Lung (tissue), 12 donors: ENCODE data around the gene CD247. TPM values are rescaled to one million over a fixed set of nuclear protein-coding genes. Genes with fewer than 3 reads are reported as not detected.

ENCODE experiments used
- ATAC-seq: fragments of 200-7000 bp; cut with Tn5 transposase; one replicate; pipeline ENCODE4 v1.9.1; 2020; ENCODE audit warnings: moderate number of reproducible peaks; ENCODE audit not compliant: insufficient read depth, low FRiP score
- DNase-seq, 3 donors: peaks; one replicate each; pipeline ENCODE4 v3.0.0-alpha.2; 2013 to 2017
- H3K27ac ChIP-seq, 2 donors: one replicate each; pipeline ENCODE4 v1.5.1; 2013; ENCODE audit warnings: mild to moderate bottlenecking in 2 of 2, moderate library complexity in 2 of 2, control low read depth in 1 of 2, inconsistent platforms in 1 of 2, low read depth in 1 of 2, low read length in 1 of 2
- H3K27me3 ChIP-seq, 3 donors: one replicate each; pipeline ENCODE4 v1.5.1; 2013; ENCODE audit warnings: low read length in 2 of 3; ENCODE audit not compliant: control insufficient read depth in 3 of 3, insufficient read depth in 3 of 3
- H3K36me3 ChIP-seq, 4 donors: one replicate each; pipeline ENCODE4 v1.5.1; 2013; ENCODE audit warnings: low read length in 4 of 4, mild to moderate bottlenecking in 1 of 4, moderate library complexity in 1 of 4; ENCODE audit not compliant: control insufficient read depth in 4 of 4, insufficient read depth in 4 of 4
- H3K4me1 ChIP-seq, 5 donors: one replicate each; pipeline ENCODE4 v1.5.1; 2013; ENCODE audit warnings: low read length in 5 of 5, mild to moderate bottlenecking in 2 of 5, moderate library complexity in 1 of 5; ENCODE audit not compliant: control insufficient read depth in 5 of 5, insufficient read depth in 5 of 5
- H3K4me3 ChIP-seq: one replicate; pipeline ENCODE4 v1.5.1; 2013; ENCODE audit warnings: mild to moderate bottlenecking, control low read depth, moderate library complexity
- H3K9ac ChIP-seq, 2 donors: one replicate each; pipeline ENCODE4 v1.5.1; 2013; ENCODE audit warnings: low read length in 2 of 2, control low read depth in 1 of 2; ENCODE audit not compliant: insufficient read depth in 1 of 2
- H3K9me3 ChIP-seq, 4 donors: one replicate each; pipeline ENCODE4 v1.5.1; 2013; ENCODE audit warnings: low read length in 3 of 4, mild to moderate bottlenecking in 1 of 4, moderate library complexity in 1 of 4; ENCODE audit not compliant: control insufficient read depth in 4 of 4, insufficient read depth in 3 of 4
- WGBS, 2 donors: extraction: QIAGEN DNeasy Blood & Tissue Kit; methylation state at CpG; one replicate each; pipeline ENCODE4 v1.1.7; 2013; 5-methylcytosine and 5-hydroxymethylcytosine counted together
- polyA plus RNA-seq, 2 donors: library from polyadenylated mRNA; stranded (reverse); fragments of 200-250 nt; gene quantifications; one replicate each; pipeline ENCODE4 v1.2.1, GENCODE V29; 2013
- total RNA-seq, 2 donors: library from RNA; depleted of rRNA in 1 of 2; stranded (reverse); fragments of >200 nt in 1 of 2; gene quantifications; one replicate each; pipeline ENCODE4 v1.2.1, GENCODE V29; 2014 to 2021
- TF ChIP-seq, protein P1 (sequence below): IDR thresholded peaks from 2 replicates; pipeline ENCODE4 v1.5.1; 2012; ENCODE audit warnings: mild to moderate bottlenecking; ENCODE audit errors: control extremely low read depth, extremely low read depth
- donor health status: control.
- donor health status: control.
- donor health status: Bipolar disorder and iron deficiency.
- donor health status: healthy.
- donor health status: DM: yes; HTN: yes; CAD: no.

The CD247 gene
- total and polyA plus RNA-seq, 4 donors: 3.4 to 5.9 (median 3.8) TPM

DNA sequence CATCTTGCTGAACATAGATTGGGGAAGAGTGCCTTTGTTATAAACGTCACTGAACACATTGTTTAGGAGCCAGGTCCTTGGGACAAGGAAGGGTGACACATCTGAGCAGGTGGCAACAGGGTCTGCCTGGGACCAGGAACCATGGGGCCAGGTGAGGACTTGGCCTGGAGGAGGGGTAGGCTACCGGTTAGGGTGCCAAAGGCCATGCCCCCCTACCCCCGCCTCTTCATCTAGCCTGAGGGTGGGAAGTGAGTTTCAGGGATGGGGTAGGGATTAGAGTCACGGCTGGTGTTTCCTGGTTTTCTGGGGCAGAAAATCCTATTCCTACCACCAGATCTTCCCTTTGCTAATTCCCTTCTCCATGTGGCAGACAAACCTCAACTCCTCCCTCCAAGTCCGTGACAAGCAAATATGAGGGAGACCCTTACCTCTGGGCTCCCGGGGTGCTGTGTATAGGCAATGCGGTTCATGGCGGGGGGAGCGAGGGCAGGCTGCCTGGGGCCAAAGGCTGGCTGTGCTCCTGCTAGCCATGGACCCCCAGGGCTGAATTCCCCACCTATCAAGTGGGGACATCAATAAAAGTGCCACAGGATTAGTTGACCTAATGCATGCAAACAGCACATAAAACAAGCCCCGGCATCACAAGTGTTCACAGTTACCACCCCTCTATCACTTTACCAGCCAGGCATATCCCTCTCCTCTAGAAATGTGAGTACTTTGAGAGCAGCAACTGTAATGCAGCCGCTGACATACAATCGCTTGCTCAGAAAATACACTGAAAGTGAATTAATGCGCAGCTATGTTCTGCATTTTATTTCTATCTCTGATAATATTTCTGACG lies 14.5 kb downstream of the CD247 start:
- 75 to 85% methylated on average over 14 of the region's 14 CpGs for WGBS, 2 donors
- DNase-seq: no peak
- TF ChIP-seq, protein P1, sequence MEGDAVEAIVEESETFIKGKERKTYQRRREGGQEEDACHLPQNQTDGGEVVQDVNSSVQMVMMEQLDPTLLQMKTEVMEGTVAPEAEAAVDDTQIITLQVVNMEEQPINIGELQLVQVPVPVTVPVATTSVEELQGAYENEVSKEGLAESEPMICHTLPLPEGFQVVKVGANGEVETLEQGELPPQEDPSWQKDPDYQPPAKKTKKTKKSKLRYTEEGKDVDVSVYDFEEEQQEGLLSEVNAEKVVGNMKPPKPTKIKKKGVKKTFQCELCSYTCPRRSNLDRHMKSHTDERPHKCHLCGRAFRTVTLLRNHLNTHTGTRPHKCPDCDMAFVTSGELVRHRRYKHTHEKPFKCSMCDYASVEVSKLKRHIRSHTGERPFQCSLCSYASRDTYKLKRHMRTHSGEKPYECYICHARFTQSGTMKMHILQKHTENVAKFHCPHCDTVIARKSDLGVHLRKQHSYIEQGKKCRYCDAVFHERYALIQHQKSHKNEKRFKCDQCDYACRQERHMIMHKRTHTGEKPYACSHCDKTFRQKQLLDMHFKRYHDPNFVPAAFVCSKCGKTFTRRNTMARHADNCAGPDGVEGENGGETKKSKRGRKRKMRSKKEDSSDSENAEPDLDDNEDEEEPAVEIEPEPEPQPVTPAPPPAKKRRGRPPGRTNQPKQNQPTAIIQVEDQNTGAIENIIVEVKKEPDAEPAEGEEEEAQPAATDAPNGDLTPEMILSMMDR: no peak

DNA sequence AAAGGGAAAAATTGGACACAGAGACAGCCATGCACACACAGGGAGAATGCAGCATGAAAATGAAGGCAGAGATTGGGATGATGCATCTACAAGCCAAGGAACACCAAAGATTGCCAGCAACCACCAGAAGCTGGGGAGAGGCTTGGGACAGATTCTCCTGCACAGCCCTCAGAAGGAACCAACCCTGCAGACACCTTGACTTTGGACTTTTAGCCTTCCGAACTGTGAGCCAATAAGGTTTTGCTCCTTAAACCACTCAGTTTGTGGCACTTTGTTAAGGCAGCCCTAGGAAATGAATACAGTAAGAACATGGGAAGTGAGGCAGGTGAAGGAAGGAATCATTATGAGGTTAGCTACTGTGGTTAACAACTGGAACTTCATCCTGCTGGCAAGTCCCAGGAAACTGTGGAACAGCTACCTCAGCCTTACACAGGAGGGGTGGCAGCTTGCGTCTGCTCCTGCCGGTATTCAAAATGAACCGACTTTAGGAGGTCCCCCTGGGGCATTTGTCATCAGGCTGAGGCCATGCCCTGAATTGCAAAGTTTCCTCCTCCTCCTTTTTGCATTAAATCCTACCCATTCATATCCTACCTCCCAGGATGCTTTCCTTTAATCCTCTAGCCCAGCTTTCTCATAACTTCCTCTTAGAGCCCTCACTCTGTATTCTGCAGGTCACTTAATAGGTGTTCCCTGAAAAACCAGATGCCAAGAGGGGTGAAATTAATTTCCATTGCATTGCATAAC lies 15.4 kb downstream of the CD247 start:
- Histone ChIP-seq H3K36me3 (no peaks in the 10 kb centered on the region), H3K27ac (no peak overlapping the region), H3K4me1 (no peaks in the 10 kb centered on the region), H3K9ac (no peak overlapping the region), H3K4me3 (no peak overlapping the region), H3K27me3 (peaks cover 0 to 20% (median 15%) of the 10 kb centered on the region in 3 donors), H3K9me3 (no peaks in the 10 kb centered on the region)
- no peak for ATAC-seq
- TF ChIP-seq, protein P1: no peak
- 62 to 66% methylated on average over 4 of the region's 4 CpGs for WGBS, 2 donors
- DNase-seq: no peak

More for the DNA sequence above, 14.5 kb downstream of the CD247 start:
- peaks cover 0 to 20% (median 15%) of the 10 kb centered on the region in 3 donors for H3K27me3 ChIP-seq
- H3K4me3 ChIP-seq: no peak overlapping the region
- no peaks in the 10 kb centered on the region for H3K36me3 ChIP-seq
- H3K27ac ChIP-seq: no peak overlapping the region
- no peaks in the 10 kb centered on the region for H3K9me3 ChIP-seq
- no peak overlapping the region for H3K9ac ChIP-seq
- no peaks in the 10 kb centered on the region for H3K4me1 ChIP-seq
- no peak for ATAC-seq

DNA sequence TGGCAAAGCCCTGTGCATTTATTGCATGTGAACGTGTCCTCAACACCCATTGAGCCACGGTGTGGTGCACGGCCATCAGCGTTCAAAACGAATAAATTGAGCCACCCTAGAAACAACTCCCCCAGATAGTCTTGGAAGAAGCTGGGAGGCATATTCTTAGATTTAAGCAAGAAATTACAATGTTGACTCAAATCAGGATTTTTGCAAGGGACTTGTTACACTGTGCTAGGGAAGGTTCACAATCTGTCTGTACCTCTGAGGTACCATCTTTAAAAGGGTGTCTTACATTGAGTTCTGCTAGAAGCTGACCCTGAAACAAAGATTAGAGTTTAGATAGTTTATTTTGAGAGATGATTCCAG lies 16.2 kb downstream of the CD247 start:
- H3K4me3 ChIP-seq: no peak overlapping the region
- peaks cover 0 to 20% (median 15%) of the 10 kb centered on the region in 3 donors for H3K27me3 ChIP-seq
- no peaks in the 10 kb centered on the region for H3K9me3 ChIP-seq
- 77 to 85% methylated on average over 5 of the region's 5 CpGs for WGBS, 2 donors
- no peaks in the 10 kb centered on the region for H3K36me3 ChIP-seq
- H3K4me1 ChIP-seq: no peaks in the 10 kb centered on the region
- H3K9ac ChIP-seq: no peak overlapping the region
- no peak overlapping the region for H3K27ac ChIP-seq
- no peak for ATAC-seq
- DNase-seq: no peak
- TF ChIP-seq, protein P1: no peak
